Medulla oblongata (tissue), 1 donor: Measurements from ENCODE around the gene EVC.

ENCODE experiments used
- DNase-seq: peaks from one replicate; pipeline ENCODE4 v3.0.0-alpha.2; 2015; ENCODE audit errors: extremely low spot score

Gene EVC

GRCh38 chr4:5730993-5731990, 20.3 kb downstream of the EVC start:
- DNase-seq = no peak

GRCh38 chr4:5732158-5732557, 21.2 kb downstream of the EVC start:
- no peak for DNase-seq

- DNase-seq = peak; percentile 13
These were observed 23.9 kb downstream of the EVC start for GRCh38 chr4:5734853-5735252.

- no peak for DNase-seq
These were observed 24.5 kb downstream of the EVC start for GRCh38 chr4:5735463-5735862.

GRCh38 chr4:5738061-5738460, 27.1 kb downstream of the EVC start:
- no peak for DNase-seq

- DNase-seq = no peak
These were observed 31.4 kb downstream of the EVC start for GRCh38 chr4:5742388-5742787.

- DNase-seq = no peak
These were observed 32.0 kb downstream of the EVC start for GRCh38 chr4:5742968-5743367.

GRCh38 chr4:5746250-5746649, 35.2 kb downstream of the EVC start:
- no peak for DNase-seq

- DNase-seq = no peak
These were observed 36.1 kb downstream of the EVC start for GRCh38 chr4:5746829-5747737.

GRCh38 chr4:5747738-5748375, 36.9 kb downstream of the EVC start:
- DNase-seq = no peak

- no peak for DNase-seq
These were observed 38.6 kb downstream of the EVC start for GRCh38 chr4:5749568-5749967.

- no peak for DNase-seq
These were observed 39.3 kb downstream of the EVC start for GRCh38 chr4:5750052-5750945.

GRCh38 chr4:5750946-5751665, 40.1 kb downstream of the EVC start:
- no peak for DNase-seq

- DNase-seq = no peak
These were observed 40.8 kb downstream of the EVC start for GRCh38 chr4:5751666-5752375.

GRCh38 chr4:5752376-5753184, 41.6 kb downstream of the EVC start:
- DNase-seq = no peak

GRCh38 chr4:5753366-5753765, 42.4 kb downstream of the EVC start:
- DNase-seq = no peak

- no peak for DNase-seq
These were observed 42.9 kb downstream of the EVC start for GRCh38 chr4:5753766-5754528.

GRCh38 chr4:5754529-5754881, 43.5 kb downstream of the EVC start:
- DNase-seq = no peak
